ENCODE data around the gene ATAD3A. TPM values are rescaled to one million over a fixed set of nuclear protein-coding genes. Genes with fewer than 3 reads are reported as not detected.
A peak's percentile ranks its signal among the peaks of the same experiment; 100 is the strongest.
"Not testable (repeated sequence)": the region's sequence is repeated elsewhere in the genome, so short reads cannot be mapped to it uniquely, and the experiment has no call there.

The ATAD3A gene
- total RNA-seq, 1 experiment from 2014 or later: 46.2 TPM

DNA sequence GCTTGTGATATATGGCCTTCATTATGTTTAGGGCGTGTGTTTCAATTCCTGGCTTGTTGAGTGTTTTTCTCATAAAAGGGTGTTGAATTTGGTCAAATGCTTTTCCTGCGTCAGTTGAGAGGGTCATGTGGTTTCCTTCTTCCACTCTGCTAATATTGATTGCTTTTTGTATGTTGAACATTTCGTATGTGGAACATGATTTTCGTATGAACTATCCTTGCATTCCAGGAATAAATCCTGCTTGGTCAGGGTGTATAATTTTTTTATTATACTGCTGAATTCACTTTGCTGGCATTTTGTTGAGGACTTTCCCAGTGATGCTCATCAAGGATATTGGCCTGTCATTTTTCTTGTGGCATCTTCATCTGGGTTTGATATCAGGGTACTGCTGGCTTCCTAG lies 4.7 kb upstream of the ATAD3A start:
- H3K27ac Mint-ChIP-seq (ENCODE audit: unreplicated experiment): no peak overlapping the region
- peaks cover 24% of the 10 kb centered on the region for H3K36me3 Mint-ChIP-seq (ENCODE audit: insufficient read depth, unreplicated experiment)
- TF ChIP-seq, protein P1, sequence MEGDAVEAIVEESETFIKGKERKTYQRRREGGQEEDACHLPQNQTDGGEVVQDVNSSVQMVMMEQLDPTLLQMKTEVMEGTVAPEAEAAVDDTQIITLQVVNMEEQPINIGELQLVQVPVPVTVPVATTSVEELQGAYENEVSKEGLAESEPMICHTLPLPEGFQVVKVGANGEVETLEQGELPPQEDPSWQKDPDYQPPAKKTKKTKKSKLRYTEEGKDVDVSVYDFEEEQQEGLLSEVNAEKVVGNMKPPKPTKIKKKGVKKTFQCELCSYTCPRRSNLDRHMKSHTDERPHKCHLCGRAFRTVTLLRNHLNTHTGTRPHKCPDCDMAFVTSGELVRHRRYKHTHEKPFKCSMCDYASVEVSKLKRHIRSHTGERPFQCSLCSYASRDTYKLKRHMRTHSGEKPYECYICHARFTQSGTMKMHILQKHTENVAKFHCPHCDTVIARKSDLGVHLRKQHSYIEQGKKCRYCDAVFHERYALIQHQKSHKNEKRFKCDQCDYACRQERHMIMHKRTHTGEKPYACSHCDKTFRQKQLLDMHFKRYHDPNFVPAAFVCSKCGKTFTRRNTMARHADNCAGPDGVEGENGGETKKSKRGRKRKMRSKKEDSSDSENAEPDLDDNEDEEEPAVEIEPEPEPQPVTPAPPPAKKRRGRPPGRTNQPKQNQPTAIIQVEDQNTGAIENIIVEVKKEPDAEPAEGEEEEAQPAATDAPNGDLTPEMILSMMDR (IDR thresholded peaks at IDR 0.05; ENCODE audit: unreplicated experiment): no peak
- CTCF ChIA-PET: no interaction called here
- BruUV-seq (replicated peaks): no TSS peak
- no peaks in the 10 kb centered on the region for H3K27me3 Mint-ChIP-seq (ENCODE audit: unreplicated experiment)
- H3K4me1 Mint-ChIP-seq (ENCODE audit: low read depth, unreplicated experiment): peaks cover 11% of the 10 kb centered on the region
- no peak overlapping the region for H3K4me3 Mint-ChIP-seq (ENCODE audit: low read depth, unreplicated experiment)
- no peak for DNase-seq
- intact Hi-C loops (cut with micrococcal nuclease; ENCODE audit: unreplicated experiment): no loop called here
- no peaks in the 10 kb centered on the region for H3K9me3 Mint-ChIP-seq (ENCODE audit: low read depth, unreplicated experiment)

- H3K4me3 Mint-ChIP-seq (ENCODE audit: low read depth, unreplicated experiment); CTCF ChIA-PET; H3K27ac Mint-ChIP-seq (ENCODE audit: unreplicated experiment); intact Hi-C loops (cut with micrococcal nuclease; ENCODE audit: unreplicated experiment); H3K9me3 Mint-ChIP-seq (ENCODE audit: low read depth, unreplicated experiment); H3K27me3 Mint-ChIP-seq (ENCODE audit: unreplicated experiment); DNase-seq; BruUV-seq (replicated peaks): not testable (repeated sequence)
- Mint-ChIP-seq H3K4me1 (ENCODE audit: low read depth, unreplicated experiment) (peaks cover 15% of the 10 kb centered on the region), H3K36me3 (ENCODE audit: insufficient read depth, unreplicated experiment) (peaks cover 30% of the 10 kb centered on the region)
Measured at GRCh38 chr1:1508775-1509464, 3.0 kb upstream of the ATAD3A start.

DNA sequence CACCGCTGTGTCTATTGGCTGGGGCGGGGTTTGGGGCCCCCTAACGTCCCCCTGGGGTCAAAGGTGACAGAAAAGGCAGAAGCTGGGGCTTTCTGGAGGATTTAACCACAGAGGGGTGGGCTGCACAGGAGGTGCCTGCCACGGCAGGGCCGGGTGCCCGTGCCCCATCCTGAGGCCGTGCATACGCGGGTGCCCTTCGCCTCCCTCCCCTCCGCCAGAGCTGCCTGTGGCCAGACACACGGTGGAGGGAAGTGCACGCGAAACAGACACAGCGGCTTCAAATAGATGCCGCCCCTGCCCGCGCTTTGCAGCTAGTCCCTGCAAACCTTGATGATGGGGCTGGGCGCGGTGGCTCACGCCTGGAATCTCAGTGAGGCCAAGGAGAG lies 2.5 kb upstream of the ATAD3A start:
- H3K9me3 Mint-ChIP-seq (ENCODE audit: low read depth, unreplicated experiment); H3K4me3 Mint-ChIP-seq (ENCODE audit: low read depth, unreplicated experiment); H3K27ac Mint-ChIP-seq (ENCODE audit: unreplicated experiment); intact Hi-C loops (cut with micrococcal nuclease; ENCODE audit: unreplicated experiment); BruUV-seq (replicated peaks); DNase-seq; H3K27me3 Mint-ChIP-seq (ENCODE audit: unreplicated experiment): not testable (repeated sequence)
- Mint-ChIP-seq H3K36me3 (ENCODE audit: insufficient read depth, unreplicated experiment) (peaks cover 31% of the 10 kb centered on the region), H3K4me1 (ENCODE audit: low read depth, unreplicated experiment) (peaks cover 16% of the 10 kb centered on the region)
- CTCF ChIA-PET: interaction anchor here (0.6 kb wide), 1 partner anchor 9 kb away, joined by 3 read pairs; no protein-coding TSS in a partner anchor

DNA sequence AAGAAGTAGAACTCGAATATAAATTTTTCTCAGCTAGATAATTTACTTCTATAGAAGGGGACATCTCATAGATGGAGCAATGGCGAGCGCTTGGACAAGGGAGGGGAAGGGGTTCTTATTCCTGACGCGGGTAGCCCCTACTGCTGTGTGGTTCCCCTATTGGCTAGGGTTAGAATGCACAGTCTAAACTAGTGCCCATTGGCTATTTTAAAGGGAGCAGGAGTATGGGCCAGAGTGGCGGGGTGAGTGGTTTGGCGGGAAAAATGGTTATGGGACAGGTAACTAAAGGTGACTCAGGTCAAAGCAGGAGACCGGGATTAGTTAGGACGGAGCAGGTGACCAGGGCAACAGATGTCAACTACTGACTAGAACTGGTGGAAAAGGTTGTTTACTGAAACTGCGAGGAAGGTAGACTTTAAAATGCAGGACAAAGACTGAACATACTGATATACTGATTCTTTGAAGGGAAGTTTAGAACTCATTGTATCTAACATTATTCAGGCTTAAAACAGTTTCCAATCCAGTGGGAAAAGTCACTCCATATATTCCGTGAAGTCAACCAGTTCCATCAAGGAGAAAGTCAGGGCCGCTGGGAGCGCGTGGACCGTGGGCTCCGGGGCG lies 940 bp upstream of the ATAD3A start:
- TF ChIP-seq, protein P1 (IDR thresholded peaks at IDR 0.05; ENCODE audit: unreplicated experiment): no peak
- no peaks in the 10 kb centered on the region for H3K27me3 Mint-ChIP-seq (ENCODE audit: unreplicated experiment)
- no peaks in the 10 kb centered on the region for H3K9me3 Mint-ChIP-seq (ENCODE audit: low read depth, unreplicated experiment)
- peaks cover 6% of the 10 kb centered on the region for H3K4me1 Mint-ChIP-seq (ENCODE audit: low read depth, unreplicated experiment)
- peaks cover 32% of the 10 kb centered on the region for H3K36me3 Mint-ChIP-seq (ENCODE audit: insufficient read depth, unreplicated experiment)
- intact Hi-C loops (cut with micrococcal nuclease; ENCODE audit: unreplicated experiment): no loop called here
- CTCF ChIA-PET: no interaction called here
- TSS peak; percentile 94 for BruUV-seq (replicated peaks)
- peak; percentile 25 for DNase-seq
- peak overlapping the region; percentile 82 for H3K27ac Mint-ChIP-seq (ENCODE audit: unreplicated experiment)
- peak overlapping the region; percentile 78 for H3K4me3 Mint-ChIP-seq (ENCODE audit: low read depth, unreplicated experiment)

DNA sequence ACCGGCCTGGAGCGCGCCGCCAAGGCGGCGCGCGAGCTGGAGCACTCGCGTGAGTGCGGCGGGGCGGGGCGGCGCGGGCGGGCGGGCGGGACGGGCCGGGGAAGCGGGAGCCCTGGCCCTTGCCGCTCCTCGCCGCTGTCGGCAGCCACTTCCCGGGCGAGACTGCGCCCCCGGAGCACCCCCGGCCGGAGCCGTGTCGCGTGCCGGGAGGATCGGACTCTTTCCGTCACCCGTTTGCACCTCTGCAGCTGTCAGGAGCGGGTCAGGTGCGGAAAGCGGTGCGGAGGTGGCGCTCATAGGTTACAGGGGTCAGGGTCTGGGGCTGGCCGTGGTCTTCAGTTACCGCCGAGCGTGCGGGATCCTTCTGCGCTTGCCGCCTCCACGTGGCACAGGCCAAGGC lies 463 bp downstream of the ATAD3A start:
- not testable (repeated sequence) for H3K27ac Mint-ChIP-seq (ENCODE audit: unreplicated experiment); H3K27me3 Mint-ChIP-seq (ENCODE audit: unreplicated experiment); BruUV-seq (replicated peaks)

GRCh38 chr1:1513675-1514074 lies 1.7 kb downstream of the ATAD3A start:
- DNase-seq; H3K4me1 Mint-ChIP-seq (ENCODE audit: low read depth, unreplicated experiment); H3K27me3 Mint-ChIP-seq (ENCODE audit: unreplicated experiment); CTCF ChIA-PET; H3K9me3 Mint-ChIP-seq (ENCODE audit: low read depth, unreplicated experiment); BruUV-seq (replicated peaks); intact Hi-C loops (cut with micrococcal nuclease; ENCODE audit: unreplicated experiment): not testable (repeated sequence)
- Mint-ChIP-seq H3K4me3 (ENCODE audit: low read depth, unreplicated experiment) (peak overlapping the region; percentile 78), H3K27ac (ENCODE audit: unreplicated experiment) (peak overlapping the region; percentile 83), H3K36me3 (ENCODE audit: insufficient read depth, unreplicated experiment) (peaks cover 42% of the 10 kb centered on the region)

More for the DNA sequence above, 463 bp downstream of the ATAD3A start:
- intact Hi-C loops (cut with micrococcal nuclease; ENCODE audit: unreplicated experiment); H3K4me1 Mint-ChIP-seq (ENCODE audit: low read depth, unreplicated experiment); H3K9me3 Mint-ChIP-seq (ENCODE audit: low read depth, unreplicated experiment); DNase-seq; CTCF ChIA-PET: not testable (repeated sequence)
- Mint-ChIP-seq H3K36me3 (ENCODE audit: insufficient read depth, unreplicated experiment) (peaks cover 32% of the 10 kb centered on the region), H3K4me3 (ENCODE audit: low read depth, unreplicated experiment) (peak overlapping the region; percentile 78)

DNA sequence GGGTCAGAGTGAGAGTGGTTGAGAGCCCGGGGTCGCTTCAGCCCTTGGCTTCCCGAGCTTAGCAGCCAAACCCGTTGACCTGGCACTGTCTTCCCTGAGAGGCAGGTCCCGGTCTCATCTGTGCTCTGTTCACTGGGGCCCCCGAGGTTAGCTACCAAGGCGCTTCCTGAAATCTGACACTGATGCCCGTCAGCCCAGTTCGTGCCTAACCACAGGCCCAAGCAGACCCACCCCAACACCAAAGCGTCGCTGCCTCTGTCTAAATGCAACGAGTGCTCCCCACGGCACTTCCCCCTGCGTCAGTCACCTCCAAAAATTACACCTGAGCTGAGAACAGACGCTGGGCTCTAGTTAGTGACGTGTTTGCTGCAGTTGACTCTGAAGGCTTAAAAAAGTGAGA lies 2.4 kb downstream of the ATAD3A start:
- intact Hi-C loops (cut with micrococcal nuclease; ENCODE audit: unreplicated experiment); H3K9me3 Mint-ChIP-seq (ENCODE audit: low read depth, unreplicated experiment); DNase-seq; BruUV-seq (replicated peaks); H3K27ac Mint-ChIP-seq (ENCODE audit: unreplicated experiment); CTCF ChIA-PET; H3K27me3 Mint-ChIP-seq (ENCODE audit: unreplicated experiment); H3K4me1 Mint-ChIP-seq (ENCODE audit: low read depth, unreplicated experiment); H3K4me3 Mint-ChIP-seq (ENCODE audit: low read depth, unreplicated experiment): not testable (repeated sequence)
- peaks cover 44% of the 10 kb centered on the region for H3K36me3 Mint-ChIP-seq (ENCODE audit: insufficient read depth, unreplicated experiment)

DNA sequence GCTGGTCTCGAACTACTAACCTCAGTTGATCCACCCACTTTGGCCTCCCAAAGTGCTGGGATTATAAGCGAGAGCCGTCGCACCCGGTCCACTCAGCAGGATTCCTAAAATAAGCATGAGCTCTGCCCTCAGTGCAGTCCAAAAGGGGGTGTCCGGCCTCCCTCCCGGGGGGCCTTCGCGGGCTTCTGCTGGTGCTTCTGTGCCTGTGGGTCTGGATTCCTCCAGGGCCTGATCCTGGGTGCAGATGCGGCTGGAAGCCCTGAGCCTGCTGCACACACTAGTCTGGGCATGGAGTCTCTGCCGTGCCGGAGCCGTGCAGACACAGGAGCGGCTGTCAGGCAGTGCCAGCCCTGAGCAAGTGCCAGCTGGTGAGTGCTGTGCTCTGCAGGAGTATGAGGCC lies 5.0 kb downstream of the ATAD3A start:
- BruUV-seq (replicated peaks); CTCF ChIA-PET; H3K27me3 Mint-ChIP-seq (ENCODE audit: unreplicated experiment): not testable (repeated sequence)

More for the DNA sequence above, 5.0 kb downstream of the ATAD3A start:
- H3K4me1 Mint-ChIP-seq (ENCODE audit: low read depth, unreplicated experiment); DNase-seq; H3K27ac Mint-ChIP-seq (ENCODE audit: unreplicated experiment); H3K4me3 Mint-ChIP-seq (ENCODE audit: low read depth, unreplicated experiment); H3K9me3 Mint-ChIP-seq (ENCODE audit: low read depth, unreplicated experiment); intact Hi-C loops (cut with micrococcal nuclease; ENCODE audit: unreplicated experiment): not testable (repeated sequence)
- peaks cover 35% of the 10 kb centered on the region for H3K36me3 Mint-ChIP-seq (ENCODE audit: insufficient read depth, unreplicated experiment)
